ENCODE data around the gene UPP1.

GRCh38 chr7:48154792-48155413 is 65.8 kb downstream of the UPP1 start:
- peak; percentile 93 for TF ChIP-seq CTCF (conservative IDR thresholded peaks at IDR 0.05)
- TF ChIP-seq EZH2 (IDR thresholded peaks at IDR 0.05; ENCODE audit: low read depth), result no peak
